ENCODE results near the gene MYADML2. TPM values are rescaled to one million over a fixed set of nuclear protein-coding genes. Genes with fewer than 3 reads are reported as not detected.

MYADML2 gene
- total RNA-seq, 2 donors from 2014 or later: not detected

GRCh38 chr17:81941484-81942166 lies 5.4 kb downstream of the MYADML2 start:
- no peak for TF ChIP-seq CTCF (conservative IDR thresholded peaks at IDR 0.05)
- Histone ChIP-seq H3K9ac (ENCODE audit: extremely low read depth, low read length, poor library complexity, severe bottlenecking) (no peak overlapping the region), H3K4me1 (ENCODE audit: control insufficient read depth, insufficient read depth, low read length) (no peaks in the 10 kb centered on the region), H3K27ac (ENCODE audit: low read depth, low read length) (no peak overlapping the region), H3K9me3 (ENCODE audit: control insufficient read depth, low read length) (no peaks in the 10 kb centered on the region), H3K4me3 (ENCODE audit: low read length) (no peak overlapping the region), H3K36me3 (ENCODE audit: control insufficient read depth, insufficient read depth, low read length) (no peaks in the 10 kb centered on the region), H3K27me3 (ENCODE audit: control insufficient read depth, insufficient read depth, low read length, poor library complexity, severe bottlenecking) (no peaks in the 10 kb centered on the region)
- peaks cover 27% of the 10 kb centered on the region for H3K27me3 Mint-ChIP-seq (ENCODE audit: insufficient read depth)
- H3K27ac Mint-ChIP-seq: no peak overlapping the region
- no peaks in the 10 kb centered on the region for H3K36me3 Mint-ChIP-seq (ENCODE audit: low read depth)
- WGBS, 2 experiments (ENCODE audit: insufficient coverage in 1 of 2, insufficient read length in 1 of 2): 63 to 67% methylated on average over 18 to 30 of the region's 30 CpGs
- H3K4me3 Mint-ChIP-seq: no peak overlapping the region
- peak; percentile 72 for DNase-seq
- no peaks in the 10 kb centered on the region for H3K9me3 Mint-ChIP-seq
- H3K4me1 Mint-ChIP-seq: no peaks in the 10 kb centered on the region

DNA sequence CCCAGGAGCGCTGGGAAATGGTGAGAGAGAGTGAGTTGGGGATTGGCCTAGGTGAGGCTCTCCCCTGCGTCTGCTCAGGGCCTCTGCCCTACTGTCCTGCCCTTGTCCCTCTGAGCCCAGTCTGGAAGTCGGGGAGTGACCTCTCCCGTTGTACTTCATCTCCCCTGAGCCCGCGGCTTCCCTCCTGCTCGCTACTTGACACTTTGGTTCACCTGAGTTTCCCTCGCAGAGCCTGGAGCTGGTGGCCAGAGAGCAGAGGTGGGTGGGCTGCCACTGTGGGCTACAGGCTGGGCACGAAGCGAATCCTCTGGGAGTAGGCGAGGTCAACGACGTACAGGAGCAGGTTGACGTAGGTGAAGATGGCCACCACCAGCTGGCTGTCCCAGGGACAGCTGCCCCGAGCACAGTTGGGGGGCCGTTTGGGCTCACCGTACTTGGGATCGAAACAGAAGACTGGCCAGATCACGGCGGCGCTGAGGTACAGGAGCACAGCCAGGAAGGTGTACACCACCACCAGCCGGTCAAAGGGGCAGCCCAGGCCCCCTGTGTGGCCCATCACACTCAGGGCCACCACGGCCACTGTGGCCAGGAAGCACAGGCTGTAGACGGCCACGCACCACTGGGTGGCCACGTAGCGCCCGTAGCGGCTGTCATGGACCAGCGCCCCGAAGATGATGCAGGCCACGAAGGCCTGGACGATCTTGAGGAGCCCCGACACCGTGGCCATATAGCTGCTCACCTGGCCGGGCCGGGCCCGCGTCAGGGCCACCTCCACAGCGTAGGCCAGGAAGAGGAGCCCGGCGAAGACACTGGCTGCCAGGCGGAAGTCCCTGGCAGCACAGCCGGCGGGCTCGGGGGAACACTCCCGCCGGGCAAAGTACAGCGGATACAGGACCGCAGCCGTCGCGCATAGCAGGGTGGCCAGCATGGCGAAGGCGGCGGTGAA lies 6.2 kb downstream of the MYADML2 start:
- Mint-ChIP-seq H3K9me3 (no peaks in the 10 kb centered on the region), H3K4me1 (no peaks in the 10 kb centered on the region), H3K4me3 (no peak overlapping the region), H3K36me3 (ENCODE audit: low read depth) (no peaks in the 10 kb centered on the region), H3K27me3 (ENCODE audit: insufficient read depth) (peaks cover 27% of the 10 kb centered on the region), H3K27ac (no peak overlapping the region)
- H3K27ac ChIP-seq (ENCODE audit: low read depth, low read length): no peak overlapping the region
- no peak for DNase-seq
- H3K4me3 ChIP-seq (ENCODE audit: low read length): no peak overlapping the region
- no peaks in the 10 kb centered on the region for H3K4me1 ChIP-seq (ENCODE audit: control insufficient read depth, insufficient read depth, low read length)
- TF ChIP-seq CTCF (conservative IDR thresholded peaks at IDR 0.05): no peak
- H3K9me3 ChIP-seq (ENCODE audit: control insufficient read depth, low read length): no peaks in the 10 kb centered on the region
- 93 to 94% methylated on average over 44 to 56 of the region's 56 CpGs for whole genome bisulfite sequencing, 2 experiments (ENCODE audit: insufficient coverage in 1 of 2, insufficient read length in 1 of 2)
- no peak overlapping the region for H3K9ac ChIP-seq (ENCODE audit: extremely low read depth, low read length, poor library complexity, severe bottlenecking)
- no peaks in the 10 kb centered on the region for H3K27me3 ChIP-seq (ENCODE audit: control insufficient read depth, insufficient read depth, low read length, poor library complexity, severe bottlenecking)
- no peaks in the 10 kb centered on the region for H3K36me3 ChIP-seq (ENCODE audit: control insufficient read depth, insufficient read depth, low read length)

DNA sequence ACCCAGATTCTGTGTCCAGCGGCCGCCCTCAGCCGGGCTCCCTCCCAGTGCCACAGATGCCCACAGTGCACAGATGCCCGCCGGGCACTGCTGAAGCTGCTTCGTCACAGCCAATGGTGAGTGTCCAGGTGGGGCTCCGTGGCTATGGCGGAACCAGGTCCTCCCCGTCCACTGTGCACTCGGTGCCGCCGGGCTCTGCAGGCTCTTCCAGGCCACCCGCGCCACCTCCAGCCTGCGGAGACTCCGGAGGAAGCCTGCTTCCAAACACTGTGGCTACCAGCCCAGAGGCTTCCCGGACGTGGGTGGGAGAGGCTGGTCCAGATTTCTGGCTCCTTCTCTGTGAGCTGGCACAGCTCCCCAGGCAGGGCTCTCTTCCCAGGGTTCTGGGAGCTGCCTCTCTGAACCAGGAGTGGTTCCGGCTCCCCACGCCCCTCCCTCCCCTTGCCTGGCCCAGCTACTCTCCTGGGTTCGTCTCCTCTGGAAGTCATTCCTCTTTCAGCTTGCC lies 7.1 kb downstream of the MYADML2 start:
- Mint-ChIP-seq H3K4me1 (no peaks in the 10 kb centered on the region), H3K36me3 (ENCODE audit: low read depth) (peaks cover 4% of the 10 kb centered on the region), H3K27me3 (ENCODE audit: insufficient read depth) (peaks cover 26% of the 10 kb centered on the region), H3K27ac (no peak overlapping the region), H3K9me3 (no peaks in the 10 kb centered on the region), H3K4me3 (no peak overlapping the region)
- Histone ChIP-seq H3K9ac (ENCODE audit: extremely low read depth, low read length, poor library complexity, severe bottlenecking) (no peak overlapping the region), H3K27ac (ENCODE audit: low read depth, low read length) (no peak overlapping the region), H3K9me3 (ENCODE audit: control insufficient read depth, low read length) (no peaks in the 10 kb centered on the region), H3K4me3 (ENCODE audit: low read length) (no peak overlapping the region), H3K36me3 (ENCODE audit: control insufficient read depth, insufficient read depth, low read length) (peaks cover 4% of the 10 kb centered on the region), H3K27me3 (ENCODE audit: control insufficient read depth, insufficient read depth, low read length, poor library complexity, severe bottlenecking) (no peaks in the 10 kb centered on the region), H3K4me1 (ENCODE audit: control insufficient read depth, insufficient read depth, low read length) (no peaks in the 10 kb centered on the region)
- WGBS, 2 experiments (ENCODE audit: insufficient coverage in 1 of 2, insufficient read length in 1 of 2): 93 to 95% methylated on average over 13 to 21 of the region's 21 CpGs
- no peak for TF ChIP-seq CTCF (conservative IDR thresholded peaks at IDR 0.05)
- DNase-seq: no peak
